ENCODE results near the gene UBE2R2. TPM values are rescaled to one million over a fixed set of nuclear protein-coding genes. Genes with fewer than 3 reads are reported as not detected.
A peak's percentile ranks its signal among the peaks of the same experiment; 100 is the strongest.
"Not testable (repeated sequence)": the region's sequence is repeated elsewhere in the genome, so short reads cannot be mapped to it uniquely, and the experiment has no call there.

Gene UBE2R2
- total RNA-seq = 10 to 100 TPM; 32.1 to 55.5 (median 34.4) TPM
- long read RNA-seq, donor 1, full-length matches to known transcripts = 104 of 129 reads
- long read RNA-seq, donor 1, partial matches to known transcripts = 3 of 129 reads
- long read RNA-seq, donor 1, other reads (novel, unspliced or antisense) = 22 of 129 reads
- long read RNA-seq, donor 2, full-length matches to known transcripts = 14 of 17 reads
- long read RNA-seq, donor 2, partial matches to known transcripts = 1 of 17 reads
- long read RNA-seq, donor 2, other reads (novel, unspliced or antisense) = 2 of 17 reads

DNA sequence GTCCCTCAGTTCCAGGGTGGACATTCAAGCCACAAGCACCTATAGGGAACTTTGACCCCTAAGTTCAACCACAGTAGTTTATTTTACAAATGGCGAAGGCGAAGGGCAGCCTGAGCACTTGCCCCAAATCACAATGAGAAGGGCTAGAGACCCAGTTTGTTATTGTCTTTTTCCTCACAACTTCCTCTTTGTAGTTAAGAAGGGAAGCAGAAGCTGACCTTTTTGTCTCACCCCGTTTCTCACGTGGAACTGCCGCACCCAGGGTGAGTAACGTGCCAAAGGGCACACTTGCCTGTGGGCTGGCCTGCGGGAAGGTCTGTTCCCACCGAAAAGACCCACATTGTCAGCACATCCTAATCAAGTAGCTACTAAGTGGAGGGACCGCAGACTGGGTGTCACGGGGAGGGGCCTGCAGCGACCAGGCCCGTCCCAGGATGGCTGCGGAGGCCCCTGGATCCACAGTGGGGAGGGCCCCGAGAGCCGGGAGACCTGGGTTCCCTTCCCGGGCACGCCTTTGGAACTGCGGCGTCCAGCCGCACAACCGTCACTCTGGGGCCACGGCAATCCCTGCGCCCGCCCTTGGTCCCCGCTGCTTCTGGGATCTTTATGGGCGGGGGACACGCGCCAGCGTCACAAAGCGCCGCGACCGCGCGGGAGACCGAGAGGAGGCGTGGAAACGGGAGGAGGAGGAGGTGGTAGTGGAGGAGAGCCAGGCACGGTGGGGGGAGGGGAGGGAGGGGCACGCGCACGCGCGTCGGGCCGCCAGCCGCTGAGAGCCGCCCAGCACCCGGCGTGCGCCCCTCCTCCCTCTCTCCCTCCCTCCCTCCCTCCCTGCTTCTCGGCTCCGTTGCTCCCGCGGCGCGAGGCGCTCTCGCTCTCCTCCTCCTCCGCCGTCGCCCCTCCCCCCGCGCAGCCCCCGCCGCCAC lies at the start of gene UBE2R2:
TSS of gene UBE2R2 (plus strand) at position 834 of the 926 bp plus-strand sequence. CDS start 598 bp downstream, outside the sequence.
- no peak for TF ChIP-seq CTCF (IDR thresholded peaks at IDR 0.05)
- intact Hi-C loops (cut with DNase I, micrococcal nuclease) = no loop called here
- Histone ChIP-seq H3K9me3 (no peaks in the 10 kb centered on the region), H3K4me3 (peak within 1 kb of the TSS; percentile 84), H3K4me1 (ENCODE audit: low read depth) (peaks cover 29% of the 10 kb centered on the region), H3K36me3 (ENCODE audit: low read depth) (no peaks in the 10 kb centered on the region)
- ATAC-seq (peak; percentile 89), DNase-seq (peak; percentile 94 to 97 (median 97))

- H3K4me1 ChIP-seq (ENCODE audit: low read depth); DNase-seq; H3K36me3 ChIP-seq (ENCODE audit: low read depth); H3K4me3 ChIP-seq; H3K9me3 ChIP-seq; intact Hi-C loops (cut with DNase I, micrococcal nuclease): not testable (repeated sequence)
- ATAC-seq = peak; percentile 75
These were observed 46.6 kb upstream of the UBE2R2 start for GRCh38 chr9:33770156-33770880.

DNA sequence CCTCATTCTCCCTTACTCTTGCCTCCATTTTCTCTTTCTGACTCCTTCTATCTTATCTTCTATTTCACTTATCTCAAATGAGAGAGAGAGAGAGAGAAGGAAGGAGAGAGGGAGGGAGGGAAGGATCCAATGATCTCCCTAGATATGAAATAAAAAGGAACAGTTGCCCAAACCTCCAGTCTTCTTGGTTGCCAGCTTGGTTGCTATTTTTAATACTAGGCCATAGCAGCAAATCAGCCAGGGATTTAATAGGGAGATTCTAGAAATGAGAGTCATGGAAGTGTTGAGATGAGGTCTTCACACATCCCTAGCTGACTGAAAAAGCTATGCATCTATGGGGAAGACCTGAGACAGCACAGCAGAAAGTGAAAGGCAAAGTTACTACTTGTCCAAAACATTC lies 43.8 kb upstream of the UBE2R2 start:
- intact Hi-C loops (cut with DNase I, micrococcal nuclease); H3K4me1 ChIP-seq (ENCODE audit: low read depth); H3K4me3 ChIP-seq; ATAC-seq; H3K9me3 ChIP-seq; DNase-seq; H3K36me3 ChIP-seq (ENCODE audit: low read depth): not testable (repeated sequence)

DNA sequence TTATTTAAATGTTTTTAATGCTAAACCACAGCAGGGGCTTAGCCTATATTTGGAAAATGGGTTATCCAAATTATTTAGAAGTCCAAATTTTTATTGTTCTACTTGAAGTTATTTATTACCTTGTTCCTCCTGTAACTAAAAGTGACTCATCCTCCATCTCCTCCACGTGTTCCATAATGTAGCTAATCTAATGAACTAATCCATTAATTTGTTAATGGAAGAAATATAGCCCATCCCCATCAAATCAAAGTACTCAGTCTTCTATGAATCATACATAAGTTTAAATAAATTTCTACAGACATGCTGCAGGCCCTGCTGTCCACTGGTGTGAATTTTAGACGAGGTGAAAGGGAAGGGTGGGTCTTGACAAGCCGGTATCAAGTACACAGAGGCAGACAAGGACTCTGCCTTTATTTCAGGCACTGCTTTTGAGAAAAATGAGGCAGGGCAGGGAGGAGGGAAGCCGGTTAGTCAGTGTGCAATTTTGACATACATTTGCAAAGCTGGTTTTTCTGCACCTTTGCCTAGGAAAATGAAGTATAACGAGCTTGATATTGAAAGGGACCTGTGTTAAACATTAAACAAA lies 42.8 kb upstream of the UBE2R2 start:
- H3K36me3 ChIP-seq (ENCODE audit: low read depth); H3K4me1 ChIP-seq (ENCODE audit: low read depth); intact Hi-C loops (cut with DNase I, micrococcal nuclease); H3K4me3 ChIP-seq; H3K9me3 ChIP-seq: not testable (repeated sequence)
- ATAC-seq = peak; percentile 62
- DNase-seq = peak in 1 of 3 donors; percentile 25

DNA sequence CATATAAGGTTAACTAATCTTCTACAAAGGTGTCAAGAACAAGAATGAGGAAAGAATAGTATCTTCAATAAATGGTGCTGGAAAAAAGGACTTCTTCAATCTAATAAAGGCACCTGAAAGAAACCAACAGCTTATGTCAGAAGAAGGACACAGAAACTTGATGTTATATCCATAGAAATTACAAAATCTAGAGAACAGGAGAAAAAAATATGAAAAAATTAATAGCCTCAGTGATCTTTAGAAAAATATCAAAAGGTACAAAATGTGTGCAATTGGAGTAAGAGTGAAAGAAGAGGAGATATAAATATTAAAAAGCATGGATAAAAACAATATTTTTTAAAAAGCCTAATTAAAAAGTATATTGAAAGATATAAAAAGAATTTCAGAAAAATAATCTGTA lies 40.4 kb upstream of the UBE2R2 start:
- intact Hi-C loops (cut with DNase I, micrococcal nuclease) = no loop called here
- TF ChIP-seq CTCF (IDR thresholded peaks at IDR 0.05) = no peak
- DNase-seq = no peak
- Histone ChIP-seq H3K36me3 (ENCODE audit: low read depth) (no peaks in the 10 kb centered on the region), H3K9me3 (no peaks in the 10 kb centered on the region), H3K4me3 (no peak overlapping the region), H3K4me1 (ENCODE audit: low read depth) (peaks cover 3% of the 10 kb centered on the region)
- ATAC-seq = no peak

GRCh38 chr9:33778700-33779351 lies 38.1 kb upstream of the UBE2R2 start:
- Histone ChIP-seq H3K4me3 (no peak overlapping the region), H3K4me1 (ENCODE audit: low read depth) (peaks cover 3% of the 10 kb centered on the region), H3K36me3 (ENCODE audit: low read depth) (no peaks in the 10 kb centered on the region), H3K9me3 (no peaks in the 10 kb centered on the region)
- intact Hi-C loops (cut with DNase I, micrococcal nuclease) = no loop called here
- ATAC-seq = peak; percentile 90
- peak; percentile 72 for TF ChIP-seq CTCF (IDR thresholded peaks at IDR 0.05)
- peak in 1 of 3 donors; percentile 71 for DNase-seq
